ENCODE data around the gene CUBN.

GRCh38 chr10:17122726-17123661 is 6.6 kb downstream of the CUBN start:
- no peak for TF ChIP-seq CTCF (IDR thresholded peaks at IDR 0.05; ENCODE audit: insufficient read depth, low read length)
- no peak for TF ChIP-seq REST (IDR thresholded peaks at IDR 0.05; ENCODE audit: insufficient replicate concordance, low read depth)
